SK-N-MC (cell line): Measurements from ENCODE around the gene SPEM3.

Experiments
- DNase-seq: peaks from one replicate; pipeline ENCODE4 v3.0.0-alpha.2; 2011; ENCODE audit warnings: low read depth, low spot score
- H3K27ac ChIP-seq: fragments of 200-600 bp; sonication (generic); 2 replicates; pipeline ENCODE4 v1.5.1; 2016; ENCODE audit warnings: mixed run types
- H3K36me3 ChIP-seq: fragments of 200-600 bp; sonication (generic); 2 replicates; pipeline ENCODE4 v1.6.1; 2017; ENCODE audit warnings: antibody characterized with exemption, low read length, mixed read lengths; ENCODE audit not compliant: insufficient read depth
- H3K4me3 ChIP-seq: fragments of 200-600 bp; sonication (generic); 2 replicates; pipeline ENCODE4 v1.5.1; 2016
- H3K9ac ChIP-seq: fragments of 200-600 bp; sonication (generic); 2 replicates; pipeline ENCODE4 v1.8.0; 2017; ENCODE audit warnings: mixed run types, mixed read lengths; ENCODE audit not compliant: insufficient read length
- H3K9me3 ChIP-seq: fragments of 200-600 bp; sonication (generic); 2 replicates; pipeline ENCODE4 v1.6.1; 2017; ENCODE audit warnings: low read depth, mild to moderate bottlenecking, antibody characterized with exemption, low read length, moderate library complexity, mixed read lengths
- EZH2 ChIP-seq: fragments of 200-600 bp; sonication (generic); IDR thresholded peaks from one replicate; pipeline ENCODE4 v1.6.1; 2017; ENCODE audit warnings: antibody characterized with exemption
- FOXP2 ChIP-seq: optimal IDR thresholded peaks from 2 replicates; pipeline ENCODE3; 2011; ENCODE audit warnings: mild to moderate bottlenecking, moderate library complexity; ENCODE audit not compliant: insufficient read depth; ENCODE audit errors: extremely low read length, control extremely low read depth
- POLR2AphosphoS5 ChIP-seq: IDR thresholded peaks from 2 replicates; pipeline ENCODE4 v1.6.1; 2012; ENCODE audit warnings: mild to moderate bottlenecking, low read depth, low read length, borderline replicate concordance

SPEM3 gene

GRCh38 chr17:7460850-7461660, 32.4 kb downstream of the SPEM3 start:
- no peaks in the 10 kb centered on the region; the same call in 1 of the 2 replicates for H3K36me3 ChIP-seq

GRCh38 chr17:7462474-7463371, 34.1 kb downstream of the SPEM3 start:
- Histone ChIP-seq H3K27ac (no peak overlapping the region), H3K9me3 (no peaks in the 10 kb centered on the region), H3K4me3 (no peak overlapping the region), H3K36me3 (no peaks in the 10 kb centered on the region; the same call in 1 of the 2 replicates), H3K9ac (no peak overlapping the region)
- DNase-seq, result no peak
- no peak for TF ChIP-seq EZH2
- no peak for TF ChIP-seq POLR2AphosphoS5
- TF ChIP-seq FOXP2, result no peak

More at GRCh38 chr17:7460850-7461660, 32.4 kb downstream of the SPEM3 start:
- no peak for DNase-seq
- Histone ChIP-seq H3K4me3 (no peak overlapping the region), H3K9me3 (no peaks in the 10 kb centered on the region), H3K9ac (no peak overlapping the region), H3K27ac (no peak overlapping the region)
- TF ChIP-seq FOXP2, result no peak
- no peak for TF ChIP-seq POLR2AphosphoS5
- TF ChIP-seq EZH2, result no peak

GRCh38 chr17:7463372-7463846, 34.8 kb downstream of the SPEM3 start:
- Histone ChIP-seq H3K36me3 (no peaks in the 10 kb centered on the region; the same call in 1 of the 2 replicates), H3K27ac (no peak overlapping the region), H3K4me3 (no peak overlapping the region), H3K9me3 (no peaks in the 10 kb centered on the region), H3K9ac (no peak overlapping the region)
- TF ChIP-seq FOXP2, result no peak
- no peak for DNase-seq

DNA sequence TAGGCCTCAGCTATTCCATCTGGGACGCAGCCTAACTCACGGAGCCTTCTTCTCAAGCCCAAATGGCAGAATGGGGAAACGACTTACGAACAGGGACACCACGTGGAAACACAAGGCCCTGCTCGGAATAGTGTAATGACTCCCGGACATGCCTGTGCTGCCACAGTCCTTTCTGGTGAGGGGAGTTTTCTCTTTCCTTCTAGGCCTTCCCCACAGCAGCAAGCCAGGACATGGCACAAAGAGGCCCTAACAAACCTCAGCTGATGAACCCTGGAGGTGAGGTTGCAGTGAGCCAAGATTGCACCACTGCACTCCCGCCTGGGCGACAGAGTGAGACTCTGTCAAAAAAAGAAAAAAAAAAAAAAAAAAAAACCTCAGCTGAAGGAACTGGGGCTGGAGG, 35.4 kb downstream of the SPEM3 start:
- H3K9ac ChIP-seq, result no peak overlapping the region
- no peak overlapping the region for H3K27ac ChIP-seq
- TF ChIP-seq FOXP2 (no peak), POLR2AphosphoS5 (no peak), EZH2 (no peak)
- H3K4me3 ChIP-seq, result no peak overlapping the region
- no peaks in the 10 kb centered on the region for H3K9me3 ChIP-seq
- no peak for DNase-seq
- no peaks in the 10 kb centered on the region; the same call in 1 of the 2 replicates for H3K36me3 ChIP-seq

DNA sequence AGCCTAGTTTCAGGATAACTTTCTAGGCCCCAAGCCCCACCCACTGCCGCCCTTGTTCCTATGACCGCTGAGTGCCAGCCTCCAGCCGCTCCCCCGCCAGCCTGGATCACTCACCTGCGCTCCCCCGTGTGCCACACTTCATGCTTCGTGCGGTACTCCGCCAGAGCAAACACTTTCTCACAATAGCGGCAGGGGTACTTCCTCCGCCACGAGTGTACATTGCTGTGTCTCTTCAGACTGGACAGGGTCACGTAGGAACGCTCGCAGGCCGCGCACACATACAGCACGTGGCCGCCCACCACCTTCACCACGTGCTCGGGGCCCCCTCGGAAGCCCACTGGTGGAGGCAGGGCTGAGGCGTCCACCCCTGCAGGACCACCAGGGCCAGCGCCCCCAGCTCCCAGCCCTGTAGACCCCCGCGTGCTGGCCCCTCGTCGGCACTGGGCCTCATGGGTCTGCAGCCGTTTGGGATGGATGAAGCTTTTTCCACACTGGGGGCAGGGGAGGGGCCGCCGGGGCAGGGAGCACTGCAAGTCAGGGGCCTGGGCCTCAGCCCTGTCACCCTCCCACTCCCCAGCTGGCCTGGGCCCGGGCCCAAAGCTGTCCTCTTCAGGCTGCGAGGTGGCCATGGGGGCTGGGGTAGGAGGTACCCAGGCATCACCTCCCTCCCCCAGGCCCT, 37.1 kb downstream of the SPEM3 start:
- no peaks in the 10 kb centered on the region; the same call in 1 of the 2 replicates for H3K36me3 ChIP-seq
- H3K9me3 ChIP-seq, result no peaks in the 10 kb centered on the region

DNA sequence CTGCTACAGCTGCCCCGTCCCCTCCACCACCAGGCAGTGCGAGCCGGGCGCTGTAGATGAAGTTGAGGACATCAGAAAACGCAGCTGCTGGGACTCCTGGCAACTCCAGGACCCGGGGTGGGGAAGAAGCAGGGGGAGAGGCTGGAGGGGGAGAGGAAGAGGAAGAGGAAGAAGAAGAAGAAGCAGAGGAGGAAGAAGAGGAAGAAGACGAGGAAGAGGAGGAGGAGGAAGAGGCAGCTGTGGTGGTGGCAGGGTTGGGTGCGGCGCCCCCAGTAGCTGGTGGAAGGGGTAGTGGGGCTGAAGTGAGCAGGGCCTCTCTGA, 37.6 kb downstream of the SPEM3 start:
- no peak overlapping the region for H3K27ac ChIP-seq
- DNase-seq, result no peak
- no peak overlapping the region for H3K4me3 ChIP-seq
- H3K9ac ChIP-seq, result no peak overlapping the region
- H3K36me3 ChIP-seq, result no peaks in the 10 kb centered on the region; the same call in 1 of the 2 replicates
- H3K9me3 ChIP-seq, result no peaks in the 10 kb centered on the region
- TF ChIP-seq FOXP2 (no peak), EZH2 (no peak), POLR2AphosphoS5 (no peak)

More for the DNA sequence above, 37.1 kb downstream of the SPEM3 start:
- TF ChIP-seq POLR2AphosphoS5 (no peak), EZH2 (no peak), FOXP2 (no peak)
- no peak for DNase-seq
- H3K4me3 ChIP-seq, result no peak overlapping the region
- no peak overlapping the region for H3K9ac ChIP-seq
- no peak overlapping the region for H3K27ac ChIP-seq

DNA sequence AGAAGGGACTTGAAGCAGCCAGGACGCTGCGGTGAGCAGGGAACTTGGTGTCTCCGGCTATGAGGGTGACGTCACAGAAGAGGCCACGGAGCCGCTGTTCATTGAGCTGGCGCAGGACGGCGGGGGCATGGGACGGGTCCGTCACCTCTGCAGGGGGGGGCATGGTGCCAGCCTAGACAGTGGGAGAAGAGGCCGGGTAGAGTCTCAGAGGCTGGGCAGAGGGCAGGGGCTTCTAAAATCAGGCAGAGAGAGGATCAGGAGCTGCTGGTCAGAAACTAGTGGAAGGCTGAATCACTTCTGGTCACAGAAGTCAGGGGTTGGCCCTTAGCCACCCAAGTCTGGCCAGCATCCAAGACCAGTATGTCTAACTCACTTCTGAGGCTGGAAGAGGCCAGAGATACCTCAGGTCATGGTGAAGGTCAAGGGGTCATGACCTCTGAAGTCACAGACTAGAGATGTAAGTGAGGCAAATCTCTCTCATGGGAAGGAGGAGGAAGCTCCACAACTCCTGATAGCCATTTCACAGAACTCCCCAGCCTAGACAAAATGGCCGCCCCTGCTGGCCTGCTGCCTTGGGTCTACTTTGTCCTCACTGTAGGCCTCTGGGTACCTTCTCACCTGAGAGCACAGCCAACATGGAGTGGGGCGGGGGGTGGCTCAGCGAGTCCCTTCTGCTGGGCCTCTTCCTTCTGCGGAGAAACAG, 38.1 kb downstream of the SPEM3 start:
- no peak overlapping the region for H3K27ac ChIP-seq
- no peak for DNase-seq

DNA sequence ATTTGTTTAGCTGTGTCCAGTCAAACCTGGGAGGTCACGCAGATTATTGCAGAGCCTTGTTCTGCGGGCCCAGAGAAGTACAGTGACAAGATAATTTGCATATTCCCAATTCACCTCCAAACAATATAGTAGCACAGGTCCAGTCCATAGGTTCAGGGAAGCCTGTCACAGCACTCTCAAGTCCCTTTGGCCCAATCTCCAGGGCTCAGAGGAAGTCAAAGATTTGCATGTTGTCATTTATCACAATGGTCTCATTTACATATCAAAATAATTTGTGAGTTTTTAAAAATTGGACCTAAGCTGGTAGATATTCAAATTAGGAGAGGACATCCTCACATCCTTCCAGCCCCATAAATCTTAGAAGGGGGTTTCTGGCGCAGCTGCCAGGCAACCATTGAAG, 38.8 kb downstream of the SPEM3 start:
- Histone ChIP-seq H3K36me3 (no peaks in the 10 kb centered on the region; the same call in 1 of the 2 replicates), H3K4me3 (no peak overlapping the region), H3K27ac (no peak overlapping the region), H3K9me3 (no peaks in the 10 kb centered on the region), H3K9ac (no peak overlapping the region)
- TF ChIP-seq FOXP2 (no peak), POLR2AphosphoS5 (no peak), EZH2 (no peak)
- no peak for DNase-seq

More for the DNA sequence above, 38.1 kb downstream of the SPEM3 start:
- Histone ChIP-seq H3K9ac (no peak overlapping the region), H3K9me3 (no peaks in the 10 kb centered on the region), H3K4me3 (no peak overlapping the region), H3K36me3 (no peaks in the 10 kb centered on the region; the same call in 1 of the 2 replicates)
- no peak for TF ChIP-seq POLR2AphosphoS5
- TF ChIP-seq FOXP2, result no peak
- no peak for TF ChIP-seq EZH2
